HUDEP-2 (cell line): ENCODE results near the gene NATD1.
A peak's percentile ranks its signal among the peaks of the same experiment; 100 is the strongest.

Experiments used
- DNase-seq, 76 experiments: peaks; one replicate each; lab custom pipeline; 2025; ENCODE audit not compliant: unreplicated experiment in 76 of 76; lab: John Stamatoyannopoulos, UW

Gene NATD1

GRCh38 chr17:21252796-21253645 lies at the start of gene NATD1:
Gene NATD1, minus strand, starts transcription at chr17:21253410. Its CDS starts 146 bp downstream, at chr17:21253264.
- peak in 72 of 76 experiments; percentile 9 to 84 (median 70) for DNase-seq

- DNase-seq: no peak
These were observed 48.7 kb upstream of the NATD1 start for GRCh38 chr17:21301593-21302550.

GRCh38 chr17:21300601-21301571 lies 47.7 kb upstream of the NATD1 start:
- no peak for DNase-seq

GRCh38 chr17:21299981-21300600 lies 46.9 kb upstream of the NATD1 start:
- DNase-seq: no peak

- DNase-seq: no peak
These were observed 45.8 kb upstream of the NATD1 start for GRCh38 chr17:21298983-21299519.

GRCh38 chr17:21298056-21298982 lies 45.1 kb upstream of the NATD1 start:
- no peak for DNase-seq

GRCh38 chr17:21297597-21297996 lies 44.4 kb upstream of the NATD1 start:
- peak in 10 of 76 experiments; percentile 11 to 27 (median 18) for DNase-seq

- peak in 13 of 76 experiments; percentile 4 to 35 (median 18) for DNase-seq
These were observed 43.9 kb upstream of the NATD1 start for GRCh38 chr17:21297026-21297520.

GRCh38 chr17:21296097-21297025 lies 43.2 kb upstream of the NATD1 start:
- DNase-seq: peak in 75 of 76 experiments; percentile 28 to 96 (median 90)

GRCh38 chr17:21295036-21295952 lies 42.1 kb upstream of the NATD1 start:
- DNase-seq: peak in 68 of 76 experiments; percentile 20 to 81 (median 58)

GRCh38 chr17:21294321-21295035 lies 41.3 kb upstream of the NATD1 start:
- DNase-seq: peak in 75 of 76 experiments; percentile 67 to 98 (median 93)

- DNase-seq: no peak
These were observed 40.6 kb upstream of the NATD1 start for GRCh38 chr17:21293831-21294210.

GRCh38 chr17:21292867-21293830 lies 39.9 kb upstream of the NATD1 start:
- peak in 1 of 76 experiments; percentile 15 for DNase-seq

GRCh38 chr17:21291862-21292261 lies 38.7 kb upstream of the NATD1 start:
- no peak for DNase-seq
